Stimulated activated naive CD8-positive, alpha-beta T cell treated with anti-CD3 and anti-CD28 coated beads, Interleukin-15, Interleukin-2, amounts not matched to agents 100 U/mL and 50 U/mL, for 24 hours (primary cell): ENCODE data around the gene SPAG9.
"Not testable (repeated sequence)": the region's sequence is repeated elsewhere in the genome, so short reads cannot be mapped to it uniquely, and the experiment has no call there.

Experiments used
- ATAC-seq: fragments of 150-1000 bp; cut with Tn5 transposase; one replicate; pipeline ENCODE4 v1.10.0; 2021
- DNase-seq: peaks from one replicate; pipeline ENCODE4 v3.0.0; 2021

The SPAG9 gene

DNA sequence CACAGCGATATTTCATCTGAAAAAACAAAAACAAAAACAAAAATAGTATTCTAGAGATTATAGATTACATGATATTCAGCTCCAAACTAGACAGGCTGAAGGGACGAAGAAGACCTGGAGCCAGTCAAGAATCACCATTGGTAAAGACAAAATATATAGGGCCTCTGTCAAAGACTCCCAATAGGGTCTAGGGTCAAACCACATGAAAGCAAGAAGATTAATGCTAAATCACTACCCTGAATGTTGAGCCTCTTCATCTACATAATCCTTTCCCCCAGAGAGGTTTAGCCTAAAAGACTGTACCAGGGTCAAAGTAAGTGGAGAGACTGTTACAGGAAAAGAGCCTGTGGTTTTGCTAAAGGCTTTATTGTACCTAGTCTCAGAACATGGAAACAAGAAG, 21.9 kb upstream of the SPAG9 start:
- no peak for DNase-seq
- no peak for ATAC-seq

DNA sequence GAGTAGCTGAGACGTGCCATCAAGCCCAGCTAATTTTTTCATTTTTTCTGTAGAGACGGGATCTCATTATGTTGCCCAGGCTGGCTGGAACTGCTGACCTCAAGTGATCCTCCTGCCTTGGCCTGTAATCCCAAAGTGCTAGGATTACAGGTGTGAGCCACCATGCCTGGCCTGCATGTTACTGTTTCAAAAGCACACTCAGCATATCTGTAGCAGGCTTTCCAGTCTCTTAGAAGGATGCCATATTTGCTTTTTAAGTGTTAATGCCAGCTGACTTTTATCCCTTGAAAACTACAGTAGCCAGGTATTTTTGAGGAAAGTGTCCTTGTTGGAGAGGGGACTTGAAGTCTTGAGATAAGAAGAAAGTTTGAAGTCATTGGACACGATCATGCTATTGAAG, 15.3 kb upstream of the SPAG9 start:
- DNase-seq (no peak), ATAC-seq (no peak)

DNA sequence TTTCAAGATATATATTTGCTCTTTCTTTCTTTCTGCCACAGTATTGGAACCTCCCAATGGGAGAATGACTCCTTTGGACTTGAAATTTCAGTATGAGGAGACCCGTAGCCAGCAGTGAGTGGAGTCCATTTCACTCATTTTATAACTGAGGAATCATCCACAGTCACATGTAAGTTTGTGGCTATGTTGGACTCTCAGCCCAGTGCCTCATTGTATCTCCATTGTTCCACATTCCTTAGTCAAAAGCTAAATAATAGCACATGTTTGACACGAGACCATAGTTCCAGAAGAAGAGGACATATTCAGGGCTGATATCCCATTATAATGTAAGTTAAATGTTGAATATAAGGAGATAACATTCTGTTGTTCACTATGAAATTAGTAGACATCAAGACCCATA, 12.7 kb upstream of the SPAG9 start:
- ATAC-seq (no peak), DNase-seq (no peak)

DNA sequence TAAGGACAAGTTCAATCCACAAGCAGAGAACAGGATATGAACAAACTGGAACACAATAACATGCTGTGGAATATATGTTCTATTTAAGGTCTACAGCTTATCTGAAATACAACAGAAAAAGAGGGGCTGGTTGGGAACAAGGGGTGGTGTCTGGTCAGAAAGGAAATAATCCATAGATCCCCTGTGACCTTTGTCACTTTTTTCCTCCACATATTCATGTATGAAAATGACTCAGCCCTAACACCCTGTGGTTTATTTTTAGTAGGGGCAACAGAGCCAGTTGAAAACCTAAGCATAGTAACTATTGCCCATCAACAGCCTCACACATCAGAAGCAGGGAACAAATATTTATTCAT, 12.3 kb upstream of the SPAG9 start:
- peak; percentile 72 for ATAC-seq

DNA sequence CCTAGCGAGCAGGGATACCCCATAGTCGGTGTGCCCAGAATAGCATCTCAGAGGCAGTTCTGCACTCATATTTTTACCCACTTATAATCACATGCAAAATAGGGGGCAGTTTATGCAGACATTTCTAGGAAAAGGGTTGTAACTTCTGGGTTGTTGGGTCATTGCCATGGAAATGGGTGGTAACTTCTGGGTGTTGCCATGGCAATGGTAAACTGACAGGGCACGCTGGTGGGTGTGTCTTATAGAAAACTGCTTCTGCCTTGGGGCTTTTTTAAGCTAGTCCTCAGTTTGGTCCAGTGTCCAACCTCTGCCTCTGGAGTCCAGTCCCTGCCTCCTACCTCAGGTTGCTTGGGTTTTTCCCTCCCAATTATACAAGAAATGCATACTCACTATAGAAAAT, 7.4 kb upstream of the SPAG9 start:
- peak; percentile 20 for DNase-seq
- ATAC-seq: peak; percentile 43

More for the DNA sequence above, 12.3 kb upstream of the SPAG9 start:
- DNase-seq: no peak

DNA sequence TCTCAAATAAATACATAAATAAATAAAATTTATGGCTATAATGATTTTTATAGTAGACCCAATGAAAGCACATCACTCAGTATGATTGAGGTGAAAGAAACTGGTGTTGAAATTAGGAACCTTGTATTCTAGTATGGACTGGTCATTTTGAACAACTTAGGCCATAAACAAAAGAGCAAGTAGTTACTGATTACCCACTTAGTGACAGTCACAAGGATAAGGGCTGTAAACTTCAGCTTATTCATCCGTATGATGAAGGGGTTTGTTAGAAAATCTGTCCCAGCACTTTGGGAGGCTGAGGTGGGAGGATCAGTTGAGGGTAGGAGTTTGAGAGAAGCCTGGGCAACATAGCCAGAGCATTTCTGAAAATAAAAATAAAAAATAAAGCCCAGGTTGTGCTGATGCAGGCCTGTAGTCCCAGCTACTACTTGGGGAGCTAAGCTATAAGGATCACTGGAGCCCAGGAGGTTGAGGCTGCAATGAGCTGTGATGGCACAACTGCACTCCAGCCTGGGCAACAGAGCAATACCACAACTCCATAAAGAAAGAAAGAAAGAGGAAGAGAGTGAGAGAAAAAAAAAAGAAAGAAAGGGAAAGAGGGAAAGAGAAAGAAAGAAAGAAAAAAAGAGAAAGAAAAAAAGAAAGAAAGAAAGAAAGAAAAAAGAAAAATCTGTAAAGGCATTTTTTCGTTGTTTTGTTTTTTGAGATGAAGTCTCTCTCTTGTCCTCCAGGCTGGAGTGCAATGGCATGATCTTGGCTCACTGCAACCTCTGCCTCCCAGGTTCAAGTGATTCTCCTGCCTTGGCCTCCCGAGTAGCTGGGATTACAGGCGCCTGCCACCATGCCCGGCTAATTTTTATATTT, 4.2 kb upstream of the SPAG9 start:
- ATAC-seq (no peak), DNase-seq (no peak)

DNA sequence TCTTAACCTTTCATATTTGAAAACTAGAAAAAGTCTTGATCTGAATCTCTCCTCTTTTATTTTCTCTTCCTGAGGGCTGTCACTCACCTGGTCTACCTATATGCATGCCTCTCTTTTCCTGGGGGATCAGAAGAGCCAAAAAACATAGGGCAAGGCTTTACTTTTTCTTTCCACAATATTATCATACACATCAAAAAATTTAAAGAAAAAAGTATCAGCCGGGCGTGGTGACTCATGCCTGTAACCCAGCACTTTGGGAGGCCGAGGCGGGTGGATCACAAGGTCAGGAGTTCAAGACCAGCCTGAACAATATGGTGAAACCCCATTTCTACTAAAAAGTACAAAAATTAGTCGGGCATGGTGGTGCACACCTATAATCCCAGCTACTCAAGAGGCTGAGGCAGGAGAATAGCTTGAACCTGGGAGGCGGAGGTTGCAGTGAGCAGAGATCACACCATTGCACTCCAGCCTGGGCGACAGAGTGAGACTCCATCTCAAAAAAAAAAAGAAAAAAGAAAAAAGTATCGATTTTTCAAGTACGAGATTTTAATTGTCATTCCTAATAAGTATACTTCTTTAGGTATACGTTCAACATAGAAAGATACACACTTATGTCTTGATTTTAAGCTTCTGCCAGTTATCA, 1.9 kb upstream of the SPAG9 start:
- ATAC-seq: not testable (repeated sequence)
- DNase-seq: peak; percentile 26

DNA sequence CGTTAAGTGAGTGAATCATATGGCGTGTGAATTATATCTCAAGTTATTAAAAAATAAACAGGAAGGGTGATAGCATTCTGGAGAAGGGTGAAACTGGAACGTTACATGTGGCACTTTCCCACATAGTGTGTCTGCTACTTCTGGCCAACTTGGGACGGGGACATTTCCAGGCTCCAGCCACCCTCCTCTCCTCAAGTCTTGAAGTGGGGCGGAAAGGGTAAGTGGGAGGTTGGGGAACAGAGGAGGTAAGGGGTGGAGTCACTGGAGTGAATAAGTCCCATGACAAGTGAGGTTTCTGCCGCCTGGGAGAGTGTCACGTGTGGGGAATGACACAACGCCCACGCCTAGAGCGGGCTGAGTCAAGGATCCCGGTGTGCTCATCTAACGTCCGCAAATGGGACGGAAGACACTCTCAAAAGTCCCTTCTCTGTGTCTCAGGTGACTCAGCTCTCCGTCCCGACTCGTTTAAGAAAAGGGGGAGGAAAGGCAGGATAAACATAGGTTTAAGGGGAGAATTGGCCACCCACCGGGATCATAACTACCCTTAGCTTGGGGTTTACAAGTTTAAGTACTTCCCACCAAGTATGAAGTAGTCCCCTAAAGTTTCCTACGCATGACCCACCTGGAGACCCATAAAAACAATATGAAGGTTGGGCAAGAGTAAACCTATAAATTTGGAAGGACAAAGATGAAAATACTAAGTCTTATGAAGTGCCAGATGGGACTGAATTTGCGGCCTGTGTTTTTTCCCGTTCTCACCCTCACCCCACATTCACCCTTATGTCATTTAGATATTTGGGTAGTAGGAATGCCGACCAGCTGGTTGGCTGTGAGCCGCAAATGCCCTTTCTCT, 1.2 kb upstream of the SPAG9 start:
- DNase-seq: peak; percentile 92
- peak; percentile 75 for ATAC-seq

DNA sequence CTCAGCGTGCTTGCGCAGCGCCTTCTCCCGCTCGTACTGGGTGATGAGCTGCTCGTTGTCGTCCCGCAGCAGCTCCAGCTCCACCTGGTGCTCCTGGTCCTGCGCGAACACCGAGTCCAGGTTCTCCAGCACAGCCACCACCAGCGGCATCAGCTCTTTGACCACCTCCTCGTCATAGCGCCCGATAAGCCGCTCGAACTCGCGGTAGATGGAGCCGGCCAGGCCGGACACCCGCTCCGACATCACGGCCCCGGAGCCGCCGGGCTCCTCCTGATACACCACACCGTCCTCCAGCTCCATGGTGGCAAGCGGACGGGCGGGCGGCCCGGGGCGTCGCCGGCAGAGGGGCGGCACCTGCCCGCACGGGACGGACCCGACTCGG, 320 bp downstream of the SPAG9 start:
- ATAC-seq: peak; percentile 11

DNA sequence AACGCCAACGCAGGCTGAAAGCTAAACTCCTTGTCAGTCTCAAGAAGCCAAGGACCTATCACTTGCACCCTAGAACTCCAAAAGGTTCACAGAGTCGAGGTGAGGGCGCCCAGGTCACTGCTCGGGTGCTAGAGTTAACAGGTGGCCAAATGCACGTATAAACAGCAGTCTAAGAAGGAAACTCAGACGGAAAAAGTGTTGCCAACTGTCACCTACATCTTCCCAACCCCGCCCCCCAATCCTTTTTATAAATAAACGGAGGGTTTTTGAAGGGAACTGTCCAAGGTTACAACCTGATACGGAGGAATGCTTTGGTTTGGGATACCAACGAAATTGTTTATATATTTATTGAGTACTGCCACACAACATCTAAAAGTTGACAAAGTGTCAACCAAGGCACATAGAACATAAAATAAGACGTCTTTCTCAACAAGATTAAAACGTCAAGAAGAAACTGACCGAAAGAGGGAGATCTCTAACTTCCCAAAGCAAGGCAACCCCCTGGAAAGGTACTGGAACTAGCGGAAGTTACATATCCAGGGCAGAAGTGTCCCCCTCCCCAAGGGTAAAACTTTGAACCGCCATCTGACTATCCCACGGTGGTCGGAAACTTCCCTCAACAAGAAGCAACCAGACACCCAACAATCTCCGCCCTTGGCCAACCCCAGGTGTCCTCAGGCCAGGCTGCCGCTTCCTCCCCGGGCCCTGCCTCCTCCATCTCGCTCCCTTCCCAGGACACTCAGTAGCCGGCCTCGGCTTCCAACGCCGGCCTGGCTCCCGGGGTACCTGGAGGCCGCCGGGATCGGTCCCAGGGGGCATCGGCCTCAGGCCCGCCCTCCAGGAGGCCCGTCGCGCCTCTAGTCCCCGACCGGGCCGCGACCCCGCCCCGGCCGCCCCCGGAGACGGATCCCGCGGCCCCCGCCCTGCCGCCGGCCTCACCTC, 982 bp downstream of the SPAG9 start:
- DNase-seq (peak; percentile 57), ATAC-seq (no peak)

More for the DNA sequence above, 320 bp downstream of the SPAG9 start:
- no peak for DNase-seq

DNA sequence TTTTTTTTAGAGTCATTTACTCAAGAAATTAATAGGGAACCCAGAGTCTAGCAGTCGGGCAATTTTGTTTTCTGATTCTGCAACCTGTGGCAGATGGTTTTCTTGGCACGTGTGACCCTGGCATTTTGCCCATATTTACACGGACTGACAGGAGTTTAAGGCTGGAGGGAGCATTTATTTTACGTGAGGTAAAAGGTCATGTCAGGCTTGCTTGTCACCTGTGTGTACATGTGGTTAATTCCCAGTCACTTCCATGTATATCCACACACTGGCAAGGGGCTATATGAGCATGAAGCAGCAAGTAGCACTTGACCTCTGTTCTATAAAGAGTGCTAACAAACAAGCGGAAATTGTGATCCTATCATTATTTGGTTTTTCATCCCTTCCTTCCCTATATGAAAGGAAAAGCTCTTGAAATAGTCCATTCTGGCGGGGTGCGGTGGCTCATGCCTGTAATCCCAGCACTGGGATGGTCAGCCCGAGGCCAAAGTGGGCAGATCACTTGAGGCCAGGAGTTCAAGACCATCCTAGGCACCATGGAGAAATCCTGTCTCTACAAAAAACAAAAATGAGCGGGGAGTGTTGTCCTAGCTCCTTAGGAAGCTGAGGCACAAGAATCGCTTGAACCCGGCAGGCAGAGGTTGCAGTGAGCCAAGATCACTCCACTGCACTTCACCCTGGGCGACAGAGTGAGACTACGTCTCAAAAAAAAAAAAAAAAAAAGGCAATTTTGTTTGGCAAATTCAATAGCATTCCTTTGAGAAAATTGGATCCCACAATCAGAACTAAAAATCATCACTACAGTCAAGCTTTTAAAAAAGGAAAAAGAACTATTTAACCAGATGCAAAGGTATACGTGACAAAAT, 2.1 kb downstream of the SPAG9 start:
- ATAC-seq (no peak), DNase-seq (no peak)

DNA sequence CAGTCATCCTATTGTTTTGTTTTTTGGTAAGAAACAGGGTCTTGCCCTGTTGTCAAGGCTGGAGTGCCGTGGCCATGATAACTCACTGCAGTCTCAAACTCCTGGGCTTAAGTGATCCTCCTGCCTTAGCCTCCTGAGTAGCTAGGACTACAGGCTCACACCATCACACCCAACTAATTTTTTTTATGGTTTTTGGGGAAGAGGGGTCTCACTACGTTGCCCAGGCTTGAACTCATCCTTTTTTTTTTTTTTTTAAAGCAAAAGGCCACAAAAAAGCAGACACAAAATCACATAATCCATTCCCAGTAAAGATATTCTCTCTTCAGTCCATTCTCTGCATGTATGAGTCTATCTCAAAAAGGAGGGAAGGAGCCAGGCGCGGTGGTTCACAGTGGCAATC, 5.5 kb downstream of the SPAG9 start:
- ATAC-seq (no peak), DNase-seq (no peak)

DNA sequence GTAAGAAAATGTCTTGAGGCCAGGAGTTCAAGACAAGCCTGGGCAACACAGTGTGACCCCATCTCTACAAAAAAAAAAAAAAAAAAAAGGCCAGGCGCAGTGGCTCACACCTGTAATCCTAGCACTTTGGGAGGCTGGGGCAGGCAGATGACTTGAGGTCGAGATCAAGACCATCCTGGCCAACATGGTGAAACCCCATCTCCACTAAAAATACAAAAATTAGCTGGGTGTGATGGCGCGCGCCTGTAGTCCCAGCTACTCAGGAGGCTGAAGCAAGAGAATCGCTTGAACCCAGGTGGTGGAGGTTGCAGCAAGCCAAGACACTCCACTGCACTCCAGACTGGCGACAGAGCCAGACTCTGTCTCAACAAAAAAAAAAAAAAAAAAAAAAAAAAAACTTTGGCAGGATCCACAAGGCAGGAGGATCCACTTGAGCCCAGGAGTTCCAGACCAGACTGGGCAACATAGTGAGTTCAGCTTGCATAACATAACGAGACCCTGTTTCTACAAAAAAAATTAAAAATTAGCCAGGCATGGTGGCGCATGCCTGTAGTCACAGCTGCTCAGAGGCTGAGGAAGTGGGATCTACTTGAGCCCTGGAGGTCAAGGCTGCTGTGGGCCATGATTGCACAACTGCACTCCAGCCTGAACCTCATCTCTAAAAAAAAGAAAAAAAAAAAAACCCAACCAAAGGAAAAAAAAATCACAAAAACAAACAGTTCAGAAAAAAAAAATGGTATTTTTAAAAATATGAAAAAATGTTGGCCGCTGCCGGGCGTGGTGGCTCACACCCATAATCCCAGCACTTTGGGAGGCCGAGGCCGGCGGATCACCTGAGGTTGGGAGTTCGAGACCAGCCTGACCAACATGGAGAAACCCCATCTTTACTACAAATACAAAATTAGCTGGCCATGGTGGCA, 8.1 kb downstream of the SPAG9 start:
- ATAC-seq, DNase-seq: not testable (repeated sequence)

DNA sequence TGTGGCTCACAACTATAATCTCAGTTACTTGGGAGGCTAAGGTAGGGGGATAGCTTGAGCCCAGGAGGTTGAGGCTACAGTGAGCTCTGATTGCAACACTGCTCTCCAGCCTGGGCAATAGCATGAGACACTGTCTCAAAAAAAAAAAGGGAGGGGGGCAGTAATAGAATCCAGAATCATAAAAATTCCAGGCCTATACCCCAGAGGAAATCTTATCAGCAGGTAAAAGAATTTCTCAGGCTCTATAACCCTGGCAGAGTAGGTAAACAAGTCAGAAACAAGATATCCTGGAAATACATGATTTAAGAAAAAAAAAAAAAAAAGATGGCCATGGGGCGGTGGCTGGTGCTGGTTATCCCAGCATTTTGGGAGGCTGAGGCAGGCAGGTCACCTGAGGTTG, 12.9 kb downstream of the SPAG9 start:
- ATAC-seq: no peak

DNA sequence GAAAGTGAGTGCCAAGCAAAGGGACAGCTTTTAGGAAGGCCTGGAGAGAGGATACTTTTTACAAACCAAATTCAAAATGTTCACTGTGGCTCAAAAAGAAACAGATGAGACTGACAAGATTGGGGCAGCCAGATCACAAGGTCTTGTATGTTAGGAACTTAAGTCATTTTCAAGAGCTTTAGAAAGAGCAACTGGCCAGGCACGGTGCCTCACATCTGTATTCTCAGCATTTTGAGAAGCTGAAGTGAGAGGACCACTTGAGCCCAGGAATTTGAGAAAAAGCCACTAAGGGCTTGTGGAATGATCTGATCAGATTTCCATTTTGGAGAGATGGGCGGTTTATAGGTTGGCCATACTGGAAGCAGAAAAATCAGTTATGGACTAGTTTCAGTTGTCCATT, 17.2 kb downstream of the SPAG9 start:
- DNase-seq (no peak), ATAC-seq (no peak)

More for the DNA sequence above, 12.9 kb downstream of the SPAG9 start:
- DNase-seq: no peak

DNA sequence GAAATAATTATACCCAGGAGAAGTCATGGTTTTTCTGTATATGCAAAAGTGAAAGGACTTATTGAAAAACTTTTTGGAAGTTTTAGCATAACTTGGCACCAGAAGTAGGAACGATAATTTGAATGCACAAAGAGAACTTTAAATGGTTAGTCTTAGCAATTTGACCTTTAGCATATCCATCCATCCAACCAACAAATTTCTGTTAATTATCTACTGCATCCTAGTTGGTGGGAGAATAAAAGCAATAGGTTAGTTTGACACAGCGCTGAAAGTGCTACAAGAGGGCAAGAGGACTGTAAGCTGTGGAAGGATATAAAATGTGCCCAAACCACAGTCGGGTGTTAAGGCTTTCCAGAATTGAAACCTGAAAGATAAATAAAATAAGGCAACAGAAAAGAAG, 17.6 kb downstream of the SPAG9 start:
- DNase-seq (no peak), ATAC-seq (no peak)

DNA sequence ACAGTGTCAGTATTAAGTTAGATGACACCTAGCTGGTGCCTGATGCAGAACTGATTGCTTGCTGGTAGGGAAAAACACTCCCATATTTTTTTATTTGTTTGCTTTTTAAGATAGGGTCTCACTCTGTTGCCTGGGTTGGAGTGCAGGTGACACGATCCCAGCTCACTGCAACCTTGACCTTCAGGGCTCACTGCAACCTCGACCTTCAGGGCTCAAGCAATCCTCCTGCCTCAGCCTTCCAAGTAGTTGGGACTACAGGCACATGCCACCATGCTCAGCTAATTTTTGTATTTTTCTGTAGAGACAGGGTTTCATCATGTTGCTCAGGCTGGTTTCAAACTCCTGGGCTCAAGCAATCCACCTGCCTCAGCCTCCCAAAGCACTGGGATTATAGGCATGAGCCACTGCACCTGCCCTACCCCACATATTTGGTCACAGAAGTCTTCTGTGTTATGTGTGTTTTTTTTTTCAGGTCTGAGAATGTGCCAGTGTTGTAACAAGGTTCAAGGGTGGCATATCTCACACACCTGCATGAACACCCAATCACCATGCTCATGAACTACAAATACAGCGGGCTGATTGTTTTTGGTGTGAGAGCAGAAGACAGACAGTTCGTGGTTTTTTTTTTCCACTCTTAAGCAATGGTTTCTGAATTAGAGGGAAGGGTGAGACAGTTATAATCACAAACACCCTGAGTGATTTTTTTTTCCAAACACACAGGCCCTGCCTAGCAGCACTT, 22.8 kb downstream of the SPAG9 start:
- DNase-seq (no peak), ATAC-seq (peak; percentile 67)

DNA sequence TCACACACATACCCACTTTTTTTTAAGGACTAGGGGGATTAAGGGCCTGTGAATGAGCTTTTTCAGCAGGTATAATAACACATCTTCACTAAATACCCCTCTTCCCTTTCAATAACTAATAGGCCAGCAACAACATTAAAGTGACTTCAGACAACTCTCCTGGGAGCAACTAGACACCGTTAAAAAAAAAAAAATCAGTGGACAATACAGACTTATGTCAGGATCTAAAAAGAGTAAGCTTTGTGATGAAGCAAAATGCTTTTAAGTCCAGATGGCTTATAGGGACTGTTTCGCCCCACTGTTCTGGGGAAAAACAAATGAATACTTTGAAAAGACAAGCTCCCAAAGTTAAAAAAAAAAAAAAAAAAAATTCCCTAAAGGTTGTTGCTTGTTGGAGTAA, 29.0 kb downstream of the SPAG9 start:
- DNase-seq (no peak), ATAC-seq (no peak)

DNA sequence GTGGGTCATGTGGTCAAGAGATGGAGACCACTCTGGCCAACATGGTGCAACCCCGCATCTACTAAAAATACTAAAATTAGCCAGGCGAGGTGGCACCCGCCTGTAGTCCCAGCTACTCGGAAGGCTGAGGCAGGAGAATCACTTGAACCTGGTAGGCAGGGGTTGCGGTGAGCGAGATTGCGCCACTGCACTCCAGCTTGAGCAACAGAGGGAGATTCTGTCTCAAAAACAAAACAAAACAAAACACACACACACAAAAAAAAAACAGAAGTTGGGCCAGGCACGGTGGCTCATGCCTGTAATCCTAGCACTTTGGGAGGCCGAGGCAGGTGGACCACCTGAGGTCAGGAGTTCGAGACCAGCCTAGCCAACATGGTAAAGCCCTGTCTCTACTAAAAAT, 31.8 kb downstream of the SPAG9 start:
- ATAC-seq, DNase-seq: not testable (repeated sequence)
